Medulla oblongata (tissue), 1 donor: ENCODE data around the gene PKNOX1.
"Not testable (repeated sequence)": the region's sequence is repeated elsewhere in the genome, so short reads cannot be mapped to it uniquely, and the experiment has no call there.

Source experiments
- DNase-seq: peaks from one replicate; pipeline ENCODE4 v3.0.0-alpha.2; 2015; ENCODE audit errors: extremely low spot score

The PKNOX1 gene

GRCh38 chr21:43053112-43053511, 78.8 kb downstream of the PKNOX1 start:
- not testable (repeated sequence) for DNase-seq

- not testable (repeated sequence) for DNase-seq
Observed at GRCh38 chr21:43062955-43063664, 88.7 kb downstream of the PKNOX1 start.

- DNase-seq, result not testable (repeated sequence)
Observed at GRCh38 chr21:43064265-43064917, 90.0 kb downstream of the PKNOX1 start.

GRCh38 chr21:43065991-43066390, 91.6 kb downstream of the PKNOX1 start:
- not testable (repeated sequence) for DNase-seq

GRCh38 chr21:43066690-43067089, 92.3 kb downstream of the PKNOX1 start:
- DNase-seq, result not testable (repeated sequence)

GRCh38 chr21:43068065-43068464, 93.7 kb downstream of the PKNOX1 start:
- DNase-seq, result not testable (repeated sequence)

- not testable (repeated sequence) for DNase-seq
Observed at GRCh38 chr21:43069682-43070081, 95.3 kb downstream of the PKNOX1 start.

- not testable (repeated sequence) for DNase-seq
Observed at GRCh38 chr21:43072742-43073141, 98.4 kb downstream of the PKNOX1 start.

- not testable (repeated sequence) for DNase-seq
Observed at GRCh38 chr21:43074401-43075169, 100.2 kb downstream of the PKNOX1 start.

- not testable (repeated sequence) for DNase-seq
Observed at GRCh38 chr21:43075170-43076022, 101.0 kb downstream of the PKNOX1 start, which contains the start of gene CBS. CBS (minus strand) TSS chr21:43075835; CDS start chr21:43072193, 3,642 bp downstream.

- not testable (repeated sequence) for DNase-seq
Observed at GRCh38 chr21:43076023-43076637, 101.8 kb downstream of the PKNOX1 start.

- not testable (repeated sequence) for DNase-seq
Observed at GRCh38 chr21:43076643-43077042, 102.3 kb downstream of the PKNOX1 start.

GRCh38 chr21:43082587-43083300, 108.4 kb downstream of the PKNOX1 start:
- not testable (repeated sequence) for DNase-seq
